Bronchial epithelial cell (primary cell): Measurements from ENCODE around the gene GGT5. TPM values are rescaled to one million over a fixed set of nuclear protein-coding genes. Genes with fewer than 3 reads are reported as not detected.
A peak's percentile ranks its signal among the peaks of the same experiment; 100 is the strongest.
"Not testable (repeated sequence)": the region's sequence is repeated elsewhere in the genome, so short reads cannot be mapped to it uniquely, and the experiment has no call there.

Experiments used
- DNase-seq: peaks from one replicate; pipeline ENCODE4 v3.0.0-alpha.2; 2010; ENCODE audit warnings: low read depth
- FAIRE-seq: peaks from 2 replicates; lab custom pipeline; 2011; peaks lifted over from hg19 to GRCh38; lab: Jason Lieb, UNC
- H3K27me3 ChIP-seq: 2 replicates; pipeline ENCODE4 v1.5.1; 2011; ENCODE audit warnings: low read length; ENCODE audit not compliant: control insufficient read depth, insufficient read depth
- H3K36me3 ChIP-seq: 2 replicates; pipeline ENCODE4 v1.5.1; 2011; ENCODE audit warnings: low read length; ENCODE audit not compliant: control insufficient read depth, insufficient read depth
- H3K4me3 ChIP-seq: 2 replicates; pipeline ENCODE4 v1.5.1; 2011; ENCODE audit warnings: mild to moderate bottlenecking, low read depth, low read length, control low read depth
- CTCF ChIP-seq: IDR thresholded peaks from 2 replicates; pipeline ENCODE4 v1.5.1; 2011; ENCODE audit warnings: mild to moderate bottlenecking, moderate library complexity, low read length, control low read depth, inconsistent platforms; ENCODE audit not compliant: insufficient read depth, severe bottlenecking
- total RNA-seq: library from RNA; depleted of rRNA; stranded (reverse); fragments of >200 nt; gene quantifications from 2 replicates; pipeline ENCODE4 v1.2.1, GENCODE V29; 2014

GGT5 gene
- not detected in 2 replicates for total RNA-seq

GRCh38 chr22:24245030-24245431, at the start of gene GGT5:
Gene GGT5 (minus strand): TSS chr22:24245082. CDS start chr22:24244725, 357 bp downstream.
- DNase-seq, H3K27me3 ChIP-seq, FAIRE-seq, H3K4me3 ChIP-seq, H3K36me3 ChIP-seq: not testable (repeated sequence)

GRCh38 chr22:24292202-24292830, 47.4 kb upstream of the GGT5 start:
- H3K27me3 ChIP-seq, DNase-seq, FAIRE-seq, H3K36me3 ChIP-seq, H3K4me3 ChIP-seq: not testable (repeated sequence)

- FAIRE-seq (no peak), DNase-seq (no peak)
- H3K36me3 ChIP-seq, result no peaks in the 10 kb centered on the region
- TF ChIP-seq CTCF, result no peak
- H3K4me3 ChIP-seq, result no peak overlapping the region
- H3K27me3 ChIP-seq, result no peaks in the 10 kb centered on the region
Observed at GRCh38 chr22:24291515-24292201, 46.8 kb upstream of the GGT5 start.

- no peak for DNase-seq
- FAIRE-seq, result no peak
- no peak for TF ChIP-seq CTCF
Observed at GRCh38 chr22:24290459-24290858, 45.6 kb upstream of the GGT5 start.

GRCh38 chr22:24289741-24290163, 44.9 kb upstream of the GGT5 start:
- no peak overlapping the region for H3K4me3 ChIP-seq
- FAIRE-seq, result no peak

More at GRCh38 chr22:24290459-24290858, 45.6 kb upstream of the GGT5 start:
- Histone ChIP-seq H3K4me3 (no peak overlapping the region), H3K36me3 (no peaks in the 10 kb centered on the region), H3K27me3 (no peaks in the 10 kb centered on the region)

GRCh38 chr22:24289114-24289513, 44.2 kb upstream of the GGT5 start:
- FAIRE-seq, result no peak
- TF ChIP-seq CTCF, result no peak

More at GRCh38 chr22:24289741-24290163, 44.9 kb upstream of the GGT5 start:
- TF ChIP-seq CTCF, result no peak
- no peak for DNase-seq
- Histone ChIP-seq H3K27me3 (no peaks in the 10 kb centered on the region), H3K36me3 (no peaks in the 10 kb centered on the region)

GRCh38 chr22:24287801-24288200, 42.9 kb upstream of the GGT5 start:
- not testable (repeated sequence) for DNase-seq, H3K27me3 ChIP-seq, H3K36me3 ChIP-seq, H3K4me3 ChIP-seq, FAIRE-seq

More at GRCh38 chr22:24289114-24289513, 44.2 kb upstream of the GGT5 start:
- H3K4me3 ChIP-seq, result no peak overlapping the region
- no peaks in the 10 kb centered on the region for H3K27me3 ChIP-seq
- H3K36me3 ChIP-seq, result no peaks in the 10 kb centered on the region
- peak; percentile 21 for DNase-seq

GRCh38 chr22:24287212-24287611, 42.3 kb upstream of the GGT5 start:
- not testable (repeated sequence) for H3K36me3 ChIP-seq, FAIRE-seq, DNase-seq, H3K27me3 ChIP-seq, H3K4me3 ChIP-seq
